ENCODE data around the gene MAN2A2. TPM values are rescaled to one million over a fixed set of nuclear protein-coding genes. Genes with fewer than 3 reads are reported as not detected.

The MAN2A2 gene
- total RNA-seq, 2 experiments from 2014 or later, result 11.6 to 12.2 TPM

- no peaks in the 10 kb centered on the region for H3K79me2 ChIP-seq (ENCODE audit: insufficient read depth, low read depth, low read length)
- peaks cover 6% of the 10 kb centered on the region for H3K4me1 ChIP-seq (ENCODE audit: insufficient read depth, low read length, poor library complexity, severe bottlenecking)
- no peaks in the 10 kb centered on the region for H3K9me3 ChIP-seq (ENCODE audit: low read length)
- POLR2A ChIA-PET, result interaction anchor here (0.6 to 1.1 kb wide), 2 partner anchors 52 to 118 kb away, joined by 3 read pairs; no protein-coding TSS in a partner anchor
- TF ChIP-seq CTCF (conservative IDR thresholded peaks at IDR 0.05; ENCODE audit: low read length) (no peak), EZH2phosphoT487 (IDR thresholded peaks at IDR 0.05; ENCODE audit: borderline replicate concordance, low read depth, low read length) (no peak)
- H3K9me2 ChIP-seq (ENCODE audit: insufficient read depth, low read length), result no peaks in the 10 kb centered on the region
- no peak overlapping the region for H2AFZ ChIP-seq (ENCODE audit: low read length)
- no peak overlapping the region for H3K4me3 ChIP-seq (ENCODE audit: low read depth, low read length, poor library complexity, severe bottlenecking)
- BruUV-seq (replicated peaks), result no TSS peak
- DNase-seq (ENCODE audit: low spot score), result no peak
- CTCF ChIA-PET (ENCODE audit: unreplicated experiment), result interaction anchor here (0.6 kb wide), 2 partner anchors 35 to 251 kb away, joined by 3 read pairs; no protein-coding TSS in a partner anchor
- H4K20me1 ChIP-seq (ENCODE audit: insufficient read depth, low read length), result no peaks in the 10 kb centered on the region
- intact Hi-C loops (cut with micrococcal nuclease; ENCODE audit: unreplicated experiment), result no loop called here
- no peak overlapping the region for H3K27ac ChIP-seq (ENCODE audit: low read depth, low read length, poor library complexity, severe bottlenecking)
- no peak overlapping the region for H3K4me2 ChIP-seq (ENCODE audit: low read length)
- H3K36me3 ChIP-seq (ENCODE audit: insufficient read depth, low read length), result peaks cover 3% of the 10 kb centered on the region; the same call in 1 of the 2 replicates
Measured at GRCh38 chr15:90890839-90891238, 12.3 kb upstream of the MAN2A2 start.

GRCh38 chr15:90891346-90891949 lies 11.7 kb upstream of the MAN2A2 start:
- Histone ChIP-seq H3K4me2 (ENCODE audit: low read length) (no peak overlapping the region), H2AFZ (ENCODE audit: low read length) (no peak overlapping the region), H3K36me3 (ENCODE audit: insufficient read depth, low read length) (peaks cover 4% of the 10 kb centered on the region; the same call in 1 of the 2 replicates), H3K9me3 (ENCODE audit: low read length) (no peaks in the 10 kb centered on the region), H3K9me2 (ENCODE audit: insufficient read depth, low read length) (no peaks in the 10 kb centered on the region), H3K4me1 (ENCODE audit: insufficient read depth, low read length, poor library complexity, severe bottlenecking) (peaks cover 5% of the 10 kb centered on the region), H3K27ac (ENCODE audit: low read depth, low read length, poor library complexity, severe bottlenecking) (no peak overlapping the region), H3K79me2 (ENCODE audit: insufficient read depth, low read depth, low read length) (no peaks in the 10 kb centered on the region), H4K20me1 (ENCODE audit: insufficient read depth, low read length) (no peaks in the 10 kb centered on the region), H3K4me3 (ENCODE audit: low read depth, low read length, poor library complexity, severe bottlenecking) (no peak overlapping the region)
- TF ChIP-seq CTCF (conservative IDR thresholded peaks at IDR 0.05; ENCODE audit: low read length), result no peak
- TF ChIP-seq EZH2phosphoT487 (IDR thresholded peaks at IDR 0.05; ENCODE audit: borderline replicate concordance, low read depth, low read length), result no peak
- no peak for DNase-seq (ENCODE audit: low spot score)
- intact Hi-C loops (cut with micrococcal nuclease; ENCODE audit: unreplicated experiment), result no loop called here
- ChIA-PET CTCF (ENCODE audit: unreplicated experiment) (interaction anchor here (0.6 kb wide), 1 partner anchor 250 kb away, joined by 3 read pairs; no protein-coding TSS in a partner anchor), POLR2A (interaction anchor here (0.6 to 1.1 kb wide), 2 partner anchors 52 to 119 kb away, joined by 3 read pairs; no protein-coding TSS in a partner anchor)
- no TSS peak for BruUV-seq (replicated peaks)

- CTCF ChIA-PET (ENCODE audit: unreplicated experiment), result no interaction called here
- no peaks in the 10 kb centered on the region for H3K79me2 ChIP-seq (ENCODE audit: insufficient read depth, low read depth, low read length)
Measured at GRCh38 chr15:90892023-90892422, 11.1 kb upstream of the MAN2A2 start.

More at GRCh38 chr15:90892023-90892422, 11.1 kb upstream of the MAN2A2 start:
- no peak overlapping the region for H2AFZ ChIP-seq (ENCODE audit: low read length)
- POLR2A ChIA-PET, result no interaction called here
- peaks cover 4% of the 10 kb centered on the region; the same call in 1 of the 2 replicates for H3K36me3 ChIP-seq (ENCODE audit: insufficient read depth, low read length)
- DNase-seq (ENCODE audit: low spot score), result no peak
- no peak overlapping the region for H3K4me2 ChIP-seq (ENCODE audit: low read length)
- intact Hi-C loops (cut with micrococcal nuclease; ENCODE audit: unreplicated experiment), result no loop called here
- H4K20me1 ChIP-seq (ENCODE audit: insufficient read depth, low read length), result no peaks in the 10 kb centered on the region
- no peaks in the 10 kb centered on the region for H3K9me2 ChIP-seq (ENCODE audit: insufficient read depth, low read length)
- H3K9me3 ChIP-seq (ENCODE audit: low read length), result no peaks in the 10 kb centered on the region
- H3K4me3 ChIP-seq (ENCODE audit: low read depth, low read length, poor library complexity, severe bottlenecking), result no peak overlapping the region
- peaks cover 11% of the 10 kb centered on the region for H3K4me1 ChIP-seq (ENCODE audit: insufficient read depth, low read length, poor library complexity, severe bottlenecking)
- H3K27ac ChIP-seq (ENCODE audit: low read depth, low read length, poor library complexity, severe bottlenecking), result no peak overlapping the region
- BruUV-seq (replicated peaks), result no TSS peak
- TF ChIP-seq CTCF (conservative IDR thresholded peaks at IDR 0.05; ENCODE audit: low read length), result no peak
- TF ChIP-seq EZH2phosphoT487 (IDR thresholded peaks at IDR 0.05; ENCODE audit: borderline replicate concordance, low read depth, low read length), result no peak

All from OCI-LY7 (cell line).